ENCODE measurements around the gene SEC16A.

Gene SEC16A

GRCh38 chr9:136465500-136466154 is 17.2 kb downstream of the SEC16A start:
- no peak for DNase-seq

DNA sequence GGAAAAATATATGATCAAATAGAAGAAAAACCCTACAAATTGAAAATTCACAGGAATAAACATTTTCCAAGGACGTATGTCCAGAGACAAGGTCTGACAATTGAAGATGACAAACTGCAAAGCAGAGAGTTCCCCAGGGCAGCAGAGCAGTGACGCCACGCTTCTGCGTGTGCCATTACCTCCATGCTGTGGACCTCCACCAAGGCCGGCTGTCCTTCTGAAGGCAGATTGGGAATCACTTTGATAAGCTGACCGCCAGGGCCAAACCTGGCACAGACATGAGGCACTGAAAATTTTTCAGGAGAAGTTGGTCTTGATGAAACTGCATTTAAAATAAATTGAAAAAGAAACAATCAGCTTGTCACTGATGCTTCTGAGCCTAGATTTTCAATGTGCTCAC is 18.6 kb downstream of the SEC16A start:
- DNase-seq: no peak

- DNase-seq: no peak
Observed at GRCh38 chr9:136463578-136463977, 19.3 kb downstream of the SEC16A start.

DNA sequence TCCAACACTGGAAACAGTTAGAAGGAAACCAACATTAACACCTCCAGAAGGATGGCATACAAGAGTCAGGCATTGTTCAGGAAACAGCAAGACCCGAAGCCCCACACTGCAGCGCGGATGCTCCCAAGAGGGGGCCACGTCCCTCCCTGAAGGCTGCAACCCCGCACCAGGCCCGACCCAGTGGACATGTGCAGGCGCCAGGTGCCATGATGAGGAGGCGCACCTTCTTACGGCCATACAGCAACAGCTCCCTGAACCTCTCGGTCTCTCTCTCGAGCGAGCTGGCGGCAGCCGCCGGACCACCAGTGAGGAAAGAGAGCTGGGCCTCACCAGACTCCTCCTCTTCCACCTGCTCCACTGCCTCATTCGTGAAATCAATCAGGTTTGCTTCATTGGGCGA is 20.2 kb downstream of the SEC16A start:
- no peak for DNase-seq

GRCh38 chr9:136460772-136461325 is 22.0 kb downstream of the SEC16A start:
- no peak for DNase-seq

GRCh38 chr9:136459425-136459824 is 23.4 kb downstream of the SEC16A start:
- no peak for DNase-seq

- DNase-seq: no peak
Observed at GRCh38 chr9:136457326-136457725, 25.5 kb downstream of the SEC16A start.

- no peak for DNase-seq
Observed at GRCh38 chr9:136456258-136456657, 26.6 kb downstream of the SEC16A start.

DNA sequence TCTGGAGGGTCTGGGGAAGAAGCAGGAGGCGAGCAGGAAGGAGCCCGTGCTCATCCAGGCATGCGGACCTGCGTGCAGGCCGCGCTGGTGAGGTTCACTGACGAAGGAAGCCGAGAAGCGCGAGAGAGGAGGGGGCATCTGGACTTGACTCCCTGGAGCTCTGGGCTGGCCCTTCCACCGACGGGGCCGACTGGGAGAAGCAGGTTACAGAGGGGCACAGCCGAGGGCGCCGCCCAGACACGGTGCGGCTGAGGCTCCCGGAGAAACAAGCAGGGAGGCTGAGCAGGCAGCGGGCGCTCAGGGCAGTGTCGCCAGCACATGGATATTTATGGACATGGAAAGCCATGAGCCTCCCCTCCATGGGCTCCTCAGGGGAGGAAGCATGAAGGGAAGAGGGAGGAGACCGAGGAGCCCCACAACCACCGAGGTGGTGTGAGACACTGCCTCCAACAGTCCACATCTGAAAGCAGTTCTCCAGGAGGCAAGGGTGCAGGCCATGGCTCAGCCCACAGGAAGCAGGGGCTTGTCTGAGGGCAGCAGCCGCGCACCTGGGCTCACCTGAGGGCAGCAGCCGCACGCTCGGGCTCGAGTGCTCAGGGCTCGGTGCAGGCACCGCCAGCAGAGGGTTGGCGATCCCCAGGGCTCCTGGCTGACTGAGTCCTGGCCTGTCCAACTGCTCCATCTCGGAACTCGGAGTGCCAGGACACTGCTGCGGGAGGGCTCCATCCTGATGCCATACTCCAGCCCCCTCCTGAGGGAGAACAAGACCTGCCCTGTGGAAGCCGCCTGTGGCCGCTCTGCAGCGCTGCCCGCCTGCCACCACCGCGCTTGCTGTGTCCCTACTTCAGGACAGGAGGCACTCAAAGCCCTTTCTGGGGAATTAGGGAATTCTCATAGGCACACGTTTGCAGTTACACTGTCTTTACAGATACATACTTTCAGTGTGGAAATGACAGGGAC is 27.5 kb downstream of the SEC16A start:
- DNase-seq: no peak

DNA sequence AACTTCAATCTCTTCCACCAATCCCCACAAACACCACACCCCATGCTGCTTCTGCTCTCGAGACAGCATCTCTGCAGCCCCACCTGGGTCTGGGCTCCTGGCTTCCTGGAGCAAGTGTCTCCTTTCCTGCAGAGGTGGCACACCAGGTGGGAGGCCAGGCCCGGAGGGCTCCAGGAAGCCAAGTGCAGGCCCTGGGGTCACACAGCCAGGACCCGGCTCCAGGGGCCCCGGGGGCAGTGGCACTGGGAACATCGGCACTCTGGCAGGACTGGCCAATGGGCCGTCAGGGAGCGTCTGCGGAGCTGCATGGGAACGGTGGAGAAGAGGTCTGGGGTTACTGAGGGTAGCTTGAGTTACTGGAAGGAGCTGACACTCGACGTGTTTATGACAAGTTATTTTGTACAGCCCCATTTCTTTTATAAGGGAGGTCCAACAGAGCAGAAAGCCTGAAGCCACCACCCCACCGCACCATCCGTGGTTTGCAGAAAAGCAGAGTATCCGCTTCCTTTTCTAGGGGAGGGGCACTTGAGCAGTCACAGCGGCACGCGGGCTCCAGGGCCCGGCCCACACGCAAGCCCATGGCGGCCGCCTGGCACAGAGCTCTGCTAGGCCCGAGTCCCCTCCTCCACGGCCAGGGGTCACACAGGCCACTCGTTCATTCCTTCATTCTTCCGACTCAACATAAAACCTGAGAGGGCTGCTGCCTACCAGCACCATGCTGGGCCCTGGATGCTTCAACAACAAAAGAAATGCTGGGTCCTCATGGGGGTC is 28.6 kb downstream of the SEC16A start:
- no peak for DNase-seq

DNA sequence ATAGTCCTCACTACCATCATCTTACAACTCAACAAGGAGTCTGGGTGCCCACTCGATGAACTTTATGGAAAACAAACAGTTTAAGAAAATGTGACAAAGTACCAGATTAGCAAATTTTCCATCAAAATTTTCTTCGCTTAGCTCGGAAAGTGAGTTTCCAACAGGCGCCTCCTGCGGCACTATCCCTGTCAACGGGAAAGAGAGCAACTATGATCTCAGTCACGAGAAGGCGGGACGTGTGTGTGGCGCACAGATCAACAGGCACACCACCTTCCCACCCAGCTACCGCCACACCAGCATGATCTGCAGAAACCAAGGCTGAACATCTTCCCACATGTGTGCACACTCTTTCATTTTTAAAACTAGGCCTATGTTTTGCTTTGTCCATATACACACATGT is 29.5 kb downstream of the SEC16A start:
- DNase-seq: no peak

DNA sequence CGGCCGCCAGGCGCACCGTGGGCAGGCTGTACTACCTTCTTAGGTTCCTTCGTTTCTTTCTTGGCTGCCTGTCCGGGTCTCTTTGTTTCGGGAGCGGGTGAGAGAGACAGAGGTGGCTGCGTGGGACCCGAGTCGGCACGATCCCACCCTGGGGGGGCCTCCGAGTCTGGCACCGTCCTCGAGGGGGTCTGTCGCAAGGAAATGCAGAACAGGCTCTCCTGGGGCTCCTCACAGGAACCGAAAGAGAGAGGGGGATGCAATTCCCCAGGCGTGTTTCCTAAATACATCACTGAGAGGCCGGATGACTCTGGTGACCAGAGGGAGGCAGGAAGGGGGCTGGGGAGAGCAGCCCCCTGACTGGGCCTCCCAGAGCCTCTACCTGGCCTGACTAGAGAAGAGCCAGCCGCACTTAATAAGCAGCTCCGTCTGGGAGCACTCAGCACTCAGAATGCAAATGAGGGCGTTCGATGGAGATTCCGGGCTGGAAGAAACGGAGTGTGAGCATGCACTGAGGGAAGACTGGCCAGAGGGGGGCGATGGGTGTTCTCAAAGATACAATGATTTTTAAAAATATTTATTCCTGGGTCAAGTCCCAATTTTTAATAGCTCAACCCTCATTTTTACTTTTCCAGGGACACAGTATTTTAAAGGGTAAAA is 31.5 kb downstream of the SEC16A start:
- DNase-seq: no peak

DNA sequence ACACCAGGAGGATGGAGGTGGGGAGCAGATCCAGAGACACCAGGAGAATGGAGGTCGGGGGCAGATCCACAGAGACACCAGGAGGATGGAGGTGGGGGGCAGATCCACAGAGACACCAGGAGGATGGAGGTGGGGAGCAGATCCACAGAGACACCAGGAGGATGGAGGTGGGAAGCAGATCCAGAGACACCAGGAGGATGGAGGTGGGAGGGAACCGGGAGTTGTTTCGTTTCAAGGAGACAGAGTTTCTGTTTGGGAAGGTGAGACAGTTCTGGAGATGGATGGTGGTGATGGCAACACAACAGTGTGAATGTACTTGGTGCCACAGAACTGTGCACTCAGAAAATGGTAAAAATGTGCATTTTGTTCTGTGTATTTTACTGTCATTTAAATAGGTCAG is 34.2 kb downstream of the SEC16A start:
- DNase-seq: no peak

DNA sequence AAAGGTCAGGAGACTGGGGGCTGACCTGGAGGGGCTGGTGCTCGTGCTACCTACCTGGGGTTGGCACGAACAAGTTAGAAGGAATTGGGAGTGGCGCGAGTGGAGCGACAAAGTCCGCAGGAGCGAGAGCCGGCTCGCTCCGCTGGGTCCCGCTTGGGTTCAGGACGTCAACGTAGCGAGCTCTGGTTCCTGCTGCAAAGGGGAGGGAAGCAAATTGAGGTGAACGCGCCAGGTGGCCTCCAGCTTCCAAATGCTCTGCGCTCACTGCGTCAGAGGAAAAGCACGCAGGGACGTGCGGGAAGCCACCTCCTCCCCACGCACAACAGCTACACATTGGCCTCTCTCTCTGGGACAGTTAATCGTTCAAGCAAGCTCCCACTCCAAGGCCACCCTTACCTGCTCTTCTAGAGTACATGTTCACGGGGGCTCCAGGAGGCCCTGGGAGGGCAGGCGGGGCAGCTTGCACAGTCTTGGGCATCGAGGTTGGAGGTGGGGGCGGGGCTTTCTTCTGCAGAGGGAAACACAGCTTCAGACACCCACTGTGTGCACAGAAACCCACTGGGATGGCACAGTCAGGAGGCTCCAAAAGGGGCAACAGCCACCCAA is 35.6 kb downstream of the SEC16A start:
- no peak for DNase-seq

DNA sequence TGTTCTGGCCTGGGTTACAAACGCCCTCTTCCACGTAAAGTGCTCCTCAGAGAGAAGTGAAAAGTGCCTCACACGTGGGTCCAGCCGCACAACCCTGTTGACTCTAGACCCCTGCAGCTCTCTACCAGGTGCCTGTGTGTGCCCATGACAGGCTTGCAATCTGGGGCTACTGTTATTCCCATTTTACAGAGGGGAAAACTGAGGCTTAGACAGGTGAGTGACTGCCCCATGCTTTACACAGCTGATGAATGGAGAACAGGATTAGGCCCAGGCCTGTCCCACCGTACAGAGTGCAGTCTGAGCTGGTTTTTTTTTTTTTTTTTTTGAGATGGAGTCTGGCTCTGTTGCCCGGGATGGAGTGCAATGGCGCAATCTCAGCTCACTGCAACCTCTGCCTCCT is 37.0 kb downstream of the SEC16A start:
- DNase-seq: no peak

GRCh38 chr9:136444102-136444501 is 38.7 kb downstream of the SEC16A start:
- no peak for DNase-seq

GRCh38 chr9:136443687-136444086 is 39.2 kb downstream of the SEC16A start:
- DNase-seq: no peak

DNA sequence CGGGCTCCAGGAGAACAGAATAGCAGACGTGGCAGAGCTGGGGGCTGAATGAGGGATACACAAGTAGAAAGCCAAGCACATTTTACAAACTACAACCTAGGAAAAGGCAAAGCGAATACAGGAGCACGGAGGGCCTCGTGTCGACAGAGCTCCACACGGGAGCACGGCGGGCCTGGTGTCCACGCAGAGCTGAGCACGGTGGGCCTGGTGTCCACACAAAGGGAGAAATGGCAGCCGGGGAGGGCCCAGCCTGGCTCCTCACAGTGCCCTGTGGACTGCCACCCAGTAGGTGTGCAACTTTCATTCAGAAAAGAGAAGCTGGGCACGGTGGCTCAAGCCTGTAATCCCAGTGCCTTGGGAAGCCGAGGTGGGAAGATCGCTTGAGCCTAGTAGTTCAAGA is 39.8 kb downstream of the SEC16A start:
- no peak for DNase-seq

DNA sequence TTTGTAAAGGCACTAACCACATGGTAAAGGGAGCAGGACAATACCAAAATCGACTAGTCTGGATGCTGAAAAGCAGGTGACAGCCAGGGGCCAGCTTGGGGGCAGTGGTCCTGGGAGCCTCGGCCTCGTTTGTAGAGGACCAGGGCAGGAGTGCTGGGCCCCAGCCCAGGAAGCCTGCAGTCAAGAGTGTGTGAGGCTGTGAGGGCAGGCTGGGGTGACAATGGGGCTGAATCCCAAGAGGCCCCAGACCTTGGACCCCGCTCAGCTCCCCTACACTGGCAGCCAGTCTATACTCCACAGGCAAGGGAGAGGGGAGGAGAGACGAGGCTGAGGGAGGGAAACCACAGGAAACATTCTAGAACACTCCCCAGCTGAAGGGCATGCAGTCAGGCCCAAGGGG is 40.6 kb downstream of the SEC16A start:
- no peak for DNase-seq

DNA sequence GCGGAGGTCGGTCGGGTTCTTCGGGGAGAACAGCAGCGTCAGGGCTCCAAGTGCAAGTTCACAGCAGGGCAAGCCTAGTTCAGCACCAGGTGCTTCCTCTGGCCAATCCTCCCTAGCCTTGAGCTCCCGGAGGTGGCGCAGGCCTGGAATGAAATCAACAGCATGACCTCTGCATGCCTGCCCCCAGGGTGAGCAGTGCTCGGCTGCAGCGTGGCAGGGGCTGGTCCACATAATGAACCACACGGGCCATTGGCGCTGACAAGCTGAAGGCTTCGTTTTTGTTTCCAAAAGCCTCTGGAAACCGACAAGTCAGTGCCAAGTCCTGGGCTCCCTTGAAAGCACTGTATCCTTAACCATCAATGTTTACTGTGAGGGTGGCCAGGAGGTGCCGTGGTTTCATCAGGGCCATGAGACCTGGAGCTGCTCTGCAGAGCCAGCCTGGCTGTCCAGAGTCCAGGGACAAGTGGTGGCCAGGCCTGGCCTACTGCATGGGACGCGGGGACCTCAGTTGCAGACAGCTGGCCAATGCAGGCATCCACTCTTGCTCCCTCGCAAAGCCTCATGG is 41.1 kb downstream of the SEC16A start:
- DNase-seq: no peak

- no peak for DNase-seq
Observed at GRCh38 chr9:136441191-136441680, 41.6 kb downstream of the SEC16A start.

All from stimulated activated CD4-positive, alpha-beta T cell treated with anti-CD3 and anti-CD28 coated beads, Interleukin-2, amount 100 ng/mL, for 48 hours (primary cell).